GM12875 (cell line): Measurements from ENCODE around the gene STH.

Source experiments
- H3K4me3 ChIP-seq: one replicate; pipeline ENCODE4 v1.5.1; 2011; ENCODE audit warnings: low read depth, low read length, control low read depth
- TF ChIP-seq, protein P1 (sequence below): IDR thresholded peaks from 2 replicates; pipeline ENCODE4 v1.5.1; 2011; ENCODE audit warnings: low read depth, mild to moderate bottlenecking, control low read depth, inconsistent platforms, low read length, moderate library complexity, borderline replicate concordance; ENCODE audit not compliant: insufficient read depth

Gene STH

DNA sequence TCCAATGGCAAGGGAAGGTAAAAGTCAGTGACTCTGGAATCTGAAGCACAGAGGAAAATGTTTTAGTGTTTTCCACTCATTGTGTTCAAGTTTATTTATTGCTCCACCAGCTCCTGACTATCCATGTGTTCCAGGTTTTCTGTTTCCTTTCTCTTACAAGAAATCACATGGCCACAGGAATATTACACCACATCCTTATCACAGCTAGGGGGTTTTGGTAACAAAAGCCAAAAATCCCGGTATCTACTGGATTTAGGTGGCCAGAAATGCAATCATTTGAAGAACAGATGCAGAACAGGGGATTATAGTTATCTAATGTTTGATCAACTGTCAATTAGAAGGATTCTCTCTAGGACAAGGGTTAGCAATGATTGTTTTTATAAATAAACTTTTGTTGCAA is 47.9 kb downstream of the STH start:
- TF ChIP-seq, protein P1, sequence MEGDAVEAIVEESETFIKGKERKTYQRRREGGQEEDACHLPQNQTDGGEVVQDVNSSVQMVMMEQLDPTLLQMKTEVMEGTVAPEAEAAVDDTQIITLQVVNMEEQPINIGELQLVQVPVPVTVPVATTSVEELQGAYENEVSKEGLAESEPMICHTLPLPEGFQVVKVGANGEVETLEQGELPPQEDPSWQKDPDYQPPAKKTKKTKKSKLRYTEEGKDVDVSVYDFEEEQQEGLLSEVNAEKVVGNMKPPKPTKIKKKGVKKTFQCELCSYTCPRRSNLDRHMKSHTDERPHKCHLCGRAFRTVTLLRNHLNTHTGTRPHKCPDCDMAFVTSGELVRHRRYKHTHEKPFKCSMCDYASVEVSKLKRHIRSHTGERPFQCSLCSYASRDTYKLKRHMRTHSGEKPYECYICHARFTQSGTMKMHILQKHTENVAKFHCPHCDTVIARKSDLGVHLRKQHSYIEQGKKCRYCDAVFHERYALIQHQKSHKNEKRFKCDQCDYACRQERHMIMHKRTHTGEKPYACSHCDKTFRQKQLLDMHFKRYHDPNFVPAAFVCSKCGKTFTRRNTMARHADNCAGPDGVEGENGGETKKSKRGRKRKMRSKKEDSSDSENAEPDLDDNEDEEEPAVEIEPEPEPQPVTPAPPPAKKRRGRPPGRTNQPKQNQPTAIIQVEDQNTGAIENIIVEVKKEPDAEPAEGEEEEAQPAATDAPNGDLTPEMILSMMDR = no peak
- H3K4me3 ChIP-seq = no peak overlapping the region

DNA sequence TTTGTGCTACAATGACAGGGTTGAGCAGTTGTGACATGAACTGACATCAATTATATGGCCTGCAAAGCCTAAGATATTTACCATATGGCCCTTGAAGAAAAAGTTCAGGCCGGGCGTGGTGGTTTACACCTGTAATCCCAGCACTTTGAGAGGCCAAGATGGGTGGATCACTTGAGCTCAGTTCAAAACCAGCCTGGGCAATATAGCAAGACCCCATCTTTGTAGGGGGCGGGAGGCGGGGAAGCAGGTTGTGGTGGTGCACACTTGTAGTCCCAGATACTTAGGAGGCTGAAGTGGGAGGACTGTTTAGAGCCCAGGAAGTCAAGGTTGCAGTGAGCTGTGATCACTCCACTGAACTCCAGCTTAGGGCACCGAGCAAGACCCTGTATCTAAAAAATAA is 48.3 kb downstream of the STH start:
- no peak overlapping the region for H3K4me3 ChIP-seq
- TF ChIP-seq, protein P1 = no peak

DNA sequence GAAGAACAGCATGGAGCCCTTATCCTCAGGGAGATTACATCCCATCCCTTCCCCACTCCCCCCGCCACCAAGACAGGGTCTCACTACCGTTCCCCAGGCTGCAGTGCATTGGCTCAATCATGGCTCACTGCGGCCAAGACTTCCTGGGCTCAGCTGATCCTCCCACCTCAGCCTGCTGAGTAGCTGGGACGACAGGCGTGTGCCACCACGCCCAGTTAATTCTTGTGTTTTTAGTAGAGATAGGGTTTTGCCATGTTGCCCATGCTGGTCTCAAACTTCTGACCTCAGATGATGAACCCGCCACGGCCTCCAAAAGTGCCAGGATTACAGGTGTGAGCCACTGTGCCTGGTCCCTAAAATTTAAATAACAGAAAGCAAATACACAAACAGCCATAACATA is 48.8 kb downstream of the STH start:
- no peak overlapping the region for H3K4me3 ChIP-seq
- TF ChIP-seq, protein P1 = no peak
